GM19238 (cell line): Measurements from ENCODE around the gene DUSP28.
A peak's percentile ranks its signal among the peaks of the same experiment; 100 is the strongest.

ENCODE experiments used
- DNase-seq: peaks from one replicate; pipeline ENCODE4 v3.0.0; 2011; ENCODE audit warnings: low spot score; ENCODE audit not compliant: insufficient read length

Gene DUSP28

DNA sequence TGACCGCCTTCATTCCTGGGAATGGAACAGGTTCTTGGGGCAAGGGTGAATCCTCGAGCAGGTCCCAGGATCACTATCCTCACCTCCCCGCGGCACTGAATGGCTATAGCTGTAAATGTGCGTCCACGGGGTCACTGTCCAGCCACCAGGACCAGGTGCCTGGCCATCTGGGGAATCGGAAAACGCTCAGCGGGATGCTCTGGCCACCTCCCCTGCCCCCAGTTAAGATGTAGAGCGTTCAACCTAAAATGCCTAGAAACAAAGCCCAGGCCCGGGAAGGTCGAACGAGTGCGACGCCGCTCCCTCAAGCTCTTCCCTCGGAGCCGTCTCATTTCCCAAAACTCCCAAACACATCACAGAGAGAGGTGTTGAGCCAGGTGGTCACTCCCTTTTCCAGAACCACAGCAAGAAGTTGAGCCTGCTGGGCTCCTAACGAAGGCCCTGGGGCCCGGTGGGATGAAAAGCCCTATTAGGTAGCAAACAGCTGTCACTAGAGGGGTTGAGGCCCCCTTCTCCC, 25.6 kb downstream of the DUSP28 start:
- no peak for DNase-seq

GRCh38 chr2:240586198-240586918, 26.2 kb downstream of the DUSP28 start, which contains the start of gene CAPN10:
Gene CAPN10, plus strand, starts transcription at chr2:240586734. Its CDS starts 178 bp downstream, at chr2:240586912.
- DNase-seq: peak; percentile 94

DNA sequence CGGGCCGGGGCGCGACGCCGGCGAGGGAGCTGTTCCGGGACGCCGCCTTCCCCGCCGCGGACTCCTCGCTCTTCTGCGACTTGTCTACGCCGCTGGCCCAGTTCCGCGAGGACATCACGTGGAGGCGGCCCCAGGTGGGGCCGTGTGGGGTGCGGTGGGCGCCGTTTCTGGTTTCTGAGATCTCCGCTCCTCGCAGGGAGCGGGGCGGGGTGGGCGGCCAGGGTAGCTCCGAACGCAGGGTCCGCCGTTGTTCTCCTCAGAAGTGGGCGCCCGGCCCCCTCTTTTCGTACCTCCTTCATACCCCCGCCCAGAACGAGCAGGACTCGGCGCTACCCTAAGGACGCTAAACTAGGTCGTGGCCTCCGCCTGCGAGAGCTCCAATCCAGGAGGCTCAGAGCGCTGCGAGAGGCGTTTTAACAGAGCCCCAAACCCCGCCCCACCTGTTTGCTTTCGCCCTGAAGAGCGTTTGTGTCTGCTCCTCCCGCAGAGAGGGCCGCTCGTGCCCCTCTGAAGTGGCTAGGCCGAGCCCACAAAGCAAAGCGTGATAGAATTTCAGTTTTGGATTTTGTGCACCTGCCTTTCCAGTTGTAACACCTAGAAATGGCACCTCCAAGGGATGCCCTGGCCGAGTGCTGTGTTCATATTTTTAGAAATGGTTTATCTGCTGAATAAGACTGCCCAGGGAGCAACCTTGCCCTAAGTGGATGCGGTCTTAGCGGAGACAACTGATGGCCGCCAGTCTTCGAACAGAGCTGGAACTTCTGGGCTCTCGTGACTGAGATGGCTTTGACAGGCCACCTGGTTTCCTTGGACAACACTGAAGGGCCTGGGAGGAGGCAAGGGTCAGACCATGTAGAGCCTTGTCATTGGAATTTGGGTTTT, 27.0 kb downstream of the DUSP28 start:
- peak; percentile 62 for DNase-seq

DNA sequence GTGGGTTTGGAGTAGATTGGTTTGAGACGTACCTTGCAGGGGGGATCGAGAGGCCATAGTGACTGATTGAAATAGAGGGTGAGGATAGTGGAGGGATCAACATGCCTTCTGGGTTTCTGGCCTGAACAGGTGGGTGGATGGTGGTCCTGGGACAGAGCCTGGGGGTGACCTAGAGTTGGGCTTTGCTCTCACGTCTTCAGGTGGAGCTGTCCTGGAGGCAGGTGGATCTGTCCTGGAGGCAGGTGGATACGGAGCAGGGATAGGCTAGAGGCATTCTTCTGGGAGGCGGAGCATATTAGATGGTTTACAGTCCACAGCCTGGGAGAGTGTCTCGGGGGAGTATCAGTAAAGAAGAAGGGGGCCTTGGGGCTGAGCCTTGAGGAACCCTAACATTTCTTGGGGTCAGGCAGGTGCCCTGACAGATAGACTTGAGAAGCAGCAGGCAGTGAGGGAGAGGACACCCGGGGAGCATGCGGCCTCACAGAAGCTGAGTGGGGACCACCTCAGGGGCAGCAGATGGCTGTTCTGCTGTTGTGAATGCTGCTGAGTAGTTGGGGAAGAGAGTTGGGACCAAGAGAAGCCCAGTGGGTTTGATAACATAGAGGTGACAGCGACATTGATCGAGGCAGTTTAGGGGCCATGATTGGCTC, 28.0 kb downstream of the DUSP28 start:
- DNase-seq: no peak

GRCh38 chr2:240588669-240589068, 28.5 kb downstream of the DUSP28 start:
- DNase-seq: no peak

DNA sequence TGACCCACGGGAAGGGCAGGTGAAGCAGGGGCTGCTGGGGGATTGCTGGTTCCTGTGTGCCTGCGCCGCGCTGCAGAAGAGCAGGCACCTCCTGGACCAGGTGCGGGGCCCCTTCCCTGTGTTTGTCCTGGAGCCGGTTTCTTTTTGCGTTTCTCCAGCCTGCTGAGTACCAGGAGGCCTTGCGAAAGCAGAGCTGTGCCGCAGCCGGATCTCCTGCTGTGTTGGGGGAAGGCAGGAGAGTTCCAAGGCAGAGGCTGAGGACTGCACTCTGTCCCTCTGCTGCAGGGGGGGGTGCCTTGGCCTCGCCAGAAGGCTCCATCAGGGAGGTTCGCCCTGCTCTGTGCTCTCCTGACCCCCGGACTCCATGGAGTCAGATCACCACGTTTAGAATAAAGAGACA, 29.2 kb downstream of the DUSP28 start:
- DNase-seq: no peak

DNA sequence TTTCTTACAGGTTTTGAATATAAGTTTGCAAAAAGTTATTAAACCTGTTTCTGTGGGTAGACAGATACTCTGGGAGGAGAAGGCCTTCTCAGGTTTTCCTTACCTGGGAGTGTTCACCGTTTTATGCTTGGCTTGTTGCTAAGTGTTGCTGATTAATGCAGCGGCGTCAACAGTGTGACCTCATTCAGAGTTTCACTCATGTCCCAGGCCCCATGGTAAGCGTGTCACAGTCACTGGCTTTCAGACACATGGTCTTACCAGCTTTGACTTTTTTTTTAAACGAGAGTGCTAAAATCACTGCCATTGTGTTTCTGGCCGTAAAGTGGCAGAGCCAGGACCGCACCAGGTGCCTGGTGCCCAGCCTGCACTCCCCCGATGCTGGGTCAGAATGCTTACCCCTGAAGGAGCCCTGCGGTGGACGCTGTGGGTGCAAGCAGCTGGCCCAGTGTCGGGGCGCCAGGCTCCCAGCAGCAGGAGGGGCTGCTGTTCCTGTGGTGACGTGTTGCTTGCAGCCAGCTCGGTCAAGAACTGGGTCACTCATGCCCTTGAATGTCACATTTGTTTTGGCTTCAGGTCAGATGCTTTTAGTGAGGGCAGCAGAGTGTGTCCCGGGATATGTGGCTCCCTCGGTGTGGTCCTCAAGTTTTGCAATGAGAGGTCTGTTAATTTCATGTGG, 29.8 kb downstream of the DUSP28 start:
- DNase-seq: no peak

DNA sequence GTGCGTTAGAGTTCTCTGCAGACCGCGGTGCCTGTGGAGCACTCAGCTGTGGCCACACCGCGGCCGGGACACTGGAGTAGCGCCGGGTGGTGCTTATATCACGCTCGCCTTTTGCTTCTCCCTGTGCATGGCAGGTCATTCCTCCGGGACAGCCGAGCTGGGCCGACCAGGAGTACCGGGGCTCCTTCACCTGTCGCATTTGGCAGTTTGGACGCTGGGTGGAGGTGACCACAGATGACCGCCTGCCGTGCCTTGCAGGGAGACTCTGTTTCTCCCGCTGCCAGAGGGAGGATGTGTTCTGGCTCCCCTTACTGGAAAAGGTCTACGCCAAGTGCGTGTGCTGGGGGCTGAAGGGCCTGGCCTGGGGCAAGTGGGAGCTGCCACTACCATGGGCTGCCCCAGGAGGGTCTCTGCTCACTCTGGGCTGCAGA, 30.5 kb downstream of the DUSP28 start:
- DNase-seq: no peak

GRCh38 chr2:240591226-240591625, 31.1 kb downstream of the DUSP28 start:
- DNase-seq: no peak

- DNase-seq: no peak
These were observed 31.6 kb downstream of the DUSP28 start for GRCh38 chr2:240591784-240592183.

DNA sequence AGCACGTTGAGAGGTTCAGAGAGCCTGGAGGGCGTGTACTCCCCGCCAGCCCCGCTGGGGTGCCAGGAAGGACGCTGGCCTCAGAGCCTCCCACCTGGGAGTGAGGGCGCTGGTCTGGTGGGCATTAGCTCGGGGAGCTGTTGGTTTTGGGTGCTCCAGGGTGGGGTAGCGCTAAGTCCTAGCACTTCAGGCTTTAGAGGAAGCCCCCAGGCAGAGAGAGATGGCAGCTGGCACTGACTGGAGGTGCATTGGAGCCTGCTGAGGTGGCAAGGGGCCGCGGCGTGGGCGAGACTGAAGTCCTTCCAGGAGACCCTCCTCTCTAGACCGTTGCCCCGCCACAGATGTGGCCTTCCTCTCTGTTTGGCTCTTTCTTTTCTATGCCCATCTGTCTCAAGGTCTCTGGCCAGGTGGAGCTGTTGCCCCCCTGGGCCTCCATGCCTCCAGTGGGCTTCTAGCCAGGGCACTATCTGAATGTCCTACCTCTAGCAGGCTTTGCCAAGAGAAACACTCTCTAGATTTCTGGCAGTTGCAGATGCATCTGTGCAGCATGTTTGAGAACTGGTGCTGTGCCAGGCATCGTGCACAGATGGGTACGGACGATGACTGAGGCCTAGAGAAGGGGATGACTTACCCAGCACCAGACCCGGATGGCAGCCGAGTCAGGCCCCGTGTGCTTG, 33.0 kb downstream of the DUSP28 start:
- no peak for DNase-seq

- DNase-seq: no peak
These were observed 33.7 kb downstream of the DUSP28 start for GRCh38 chr2:240593703-240594451.

GRCh38 chr2:240594511-240595380, 34.6 kb downstream of the DUSP28 start:
- DNase-seq: no peak

DNA sequence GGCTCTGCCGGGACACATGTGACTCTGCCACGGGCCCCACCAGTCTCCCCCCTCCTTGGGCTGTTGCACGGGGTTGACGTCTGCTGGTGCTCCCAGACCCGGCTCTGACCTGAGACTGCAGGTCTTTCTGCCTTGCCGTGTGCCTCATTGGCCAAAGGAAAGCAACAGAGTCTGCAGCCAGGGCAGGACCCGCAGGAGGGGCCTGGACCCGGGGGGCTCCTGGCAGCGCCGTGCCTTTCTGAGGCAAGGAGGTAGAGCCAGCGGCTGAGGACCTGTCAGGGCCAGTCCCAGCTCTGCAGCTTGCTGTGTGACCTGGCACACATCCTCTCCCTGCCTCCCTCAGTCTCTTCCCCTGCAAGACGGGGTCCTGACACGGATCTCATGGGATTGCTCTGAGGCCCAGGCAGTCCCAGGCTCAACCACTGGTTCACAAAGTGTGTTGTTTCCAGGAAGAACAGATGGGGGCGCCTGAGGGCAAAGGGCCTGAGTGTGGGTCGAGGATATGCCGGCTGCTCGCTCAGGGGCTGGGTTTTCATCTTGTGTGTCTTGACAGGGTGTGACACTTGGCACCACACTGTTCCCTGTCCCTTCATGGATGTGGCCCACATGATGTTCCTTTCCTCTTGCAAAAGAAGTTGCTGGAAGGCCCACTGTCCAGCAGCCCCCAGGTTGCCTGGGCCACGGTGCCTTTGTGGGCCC, 35.4 kb downstream of the DUSP28 start:
- DNase-seq: no peak

DNA sequence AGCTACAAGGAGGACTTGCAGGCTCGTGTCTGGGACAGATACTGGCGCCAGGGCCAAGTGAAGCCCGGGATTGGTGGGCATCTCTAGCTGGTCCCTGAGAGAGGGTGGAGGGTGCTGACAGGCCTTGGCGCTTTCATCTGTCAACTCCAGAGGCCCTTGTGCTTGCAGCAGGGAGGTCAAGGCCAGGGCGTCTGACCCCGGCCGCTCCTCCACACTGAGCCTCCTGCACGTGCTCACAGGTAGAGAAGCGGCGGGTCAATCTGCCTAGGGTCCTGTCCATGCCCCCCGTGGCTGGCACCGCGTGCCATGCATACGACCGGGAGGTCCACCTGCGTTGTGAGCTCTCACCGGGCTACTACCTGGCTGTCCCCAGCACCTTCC, 35.9 kb downstream of the DUSP28 start:
- DNase-seq: no peak

DNA sequence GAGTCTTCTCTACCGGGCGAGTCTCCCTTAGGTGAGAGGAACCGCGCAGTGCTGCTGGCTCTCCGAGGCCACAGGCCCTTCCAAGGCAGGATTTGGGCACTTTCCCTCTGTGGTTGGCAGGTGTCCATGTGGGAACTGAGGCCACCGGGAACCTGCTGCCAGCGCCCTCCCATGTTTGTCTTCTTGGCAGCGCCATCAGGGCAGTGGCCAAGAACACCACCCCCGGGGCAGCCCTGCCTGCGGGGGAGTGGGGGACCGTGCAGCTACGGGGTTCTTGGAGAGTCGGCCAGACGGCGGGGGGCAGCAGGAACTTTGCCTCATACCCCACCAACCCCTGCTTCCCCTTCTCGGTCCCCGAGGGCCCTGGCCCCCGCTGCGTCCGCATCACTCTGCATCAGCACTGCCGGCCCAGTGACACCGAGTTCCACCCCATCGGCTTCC, 36.4 kb downstream of the DUSP28 start:
- DNase-seq: no peak

- DNase-seq: no peak
These were observed 36.9 kb downstream of the DUSP28 start for GRCh38 chr2:240597054-240597418.

DNA sequence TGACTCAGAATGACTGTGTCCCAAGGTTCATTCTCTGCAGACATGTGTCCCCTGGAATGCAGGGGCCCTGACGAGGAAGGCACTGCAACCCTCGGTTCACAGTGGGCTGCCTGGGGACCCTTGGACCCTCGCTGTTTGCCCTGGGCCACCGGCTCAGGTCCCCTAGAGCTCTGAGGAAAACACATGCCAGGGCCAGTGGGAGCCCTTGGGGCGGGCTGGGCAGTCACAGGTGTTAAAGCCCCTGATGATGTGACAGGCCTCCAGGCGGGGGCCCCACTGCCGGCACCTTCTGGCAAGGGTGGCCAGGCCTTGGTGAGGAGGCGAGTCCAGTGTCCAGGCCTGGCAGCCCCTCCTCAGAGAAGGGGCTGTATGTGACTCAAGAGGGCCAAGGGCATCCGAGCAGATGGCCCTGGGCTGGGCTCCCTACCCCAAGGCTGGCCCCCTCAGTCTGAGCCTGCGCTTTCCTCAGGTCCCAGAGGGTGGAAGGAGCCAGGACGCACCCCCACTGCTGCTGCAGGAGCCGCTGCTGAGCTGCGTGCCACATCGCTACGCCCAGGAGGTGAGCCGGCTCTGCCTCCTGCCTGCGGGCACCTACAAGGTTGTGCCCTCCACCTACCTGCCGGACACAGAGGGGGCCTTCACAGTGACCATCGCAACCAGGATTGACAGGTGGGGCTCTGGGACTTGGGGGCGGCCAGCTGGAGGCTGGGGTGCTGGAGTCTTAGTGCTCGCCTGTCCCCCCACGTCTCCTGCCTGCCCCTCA, 37.4 kb downstream of the DUSP28 start:
- no peak for DNase-seq
